GM19455 (cell line): ENCODE results near the gene AFF4.
"Not testable (repeated sequence)": the region's sequence is repeated elsewhere in the genome, so short reads cannot be mapped to it uniquely, and the experiment has no call there.

ENCODE experiments used
- ATAC-seq: cut with Tn5 transposase; IDR thresholded peaks from one replicate; pipeline ENCODE4 v1.9.1; 2021; ENCODE audit not compliant: unreplicated experiment

AFF4 gene

DNA sequence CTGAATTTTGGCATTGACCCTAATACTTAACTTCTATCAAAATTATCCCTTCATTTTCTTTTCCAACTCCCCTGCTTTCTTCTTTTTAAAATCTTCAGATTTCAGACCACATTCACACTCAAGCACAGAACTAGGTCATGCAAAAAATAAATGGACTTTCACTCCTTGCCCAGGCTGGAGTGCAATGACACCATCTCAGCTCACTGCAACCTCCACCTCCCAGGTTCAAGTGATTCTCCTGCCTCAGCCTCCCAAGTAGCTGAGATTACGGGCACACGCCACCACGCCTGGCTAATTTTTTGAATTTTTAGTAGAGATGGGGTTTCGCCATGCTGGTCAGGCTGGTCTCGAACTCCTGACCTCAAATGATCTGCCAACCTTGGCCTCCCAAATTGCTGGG is 108.4 kb downstream of the AFF4 start:
- ATAC-seq, result not testable (repeated sequence)

DNA sequence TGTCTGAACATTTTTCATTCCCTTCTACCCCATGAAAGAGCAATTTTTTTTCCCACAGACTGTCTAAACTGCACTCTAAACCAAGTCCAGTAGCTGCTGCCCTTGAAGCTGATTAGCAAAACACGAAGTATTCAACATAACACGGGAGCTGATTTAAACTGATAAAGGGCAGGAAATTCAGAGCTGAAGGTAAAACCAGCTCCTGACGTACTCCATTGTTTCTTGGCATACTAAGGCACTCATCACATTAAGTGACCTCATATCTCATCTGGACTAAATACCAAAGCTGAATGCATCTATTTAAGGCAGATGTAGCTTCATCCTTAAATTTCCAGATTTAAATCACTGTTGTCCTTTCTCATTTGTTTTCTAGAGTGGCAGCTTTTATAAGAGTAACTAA is 109.1 kb downstream of the AFF4 start:
- no peak for ATAC-seq

DNA sequence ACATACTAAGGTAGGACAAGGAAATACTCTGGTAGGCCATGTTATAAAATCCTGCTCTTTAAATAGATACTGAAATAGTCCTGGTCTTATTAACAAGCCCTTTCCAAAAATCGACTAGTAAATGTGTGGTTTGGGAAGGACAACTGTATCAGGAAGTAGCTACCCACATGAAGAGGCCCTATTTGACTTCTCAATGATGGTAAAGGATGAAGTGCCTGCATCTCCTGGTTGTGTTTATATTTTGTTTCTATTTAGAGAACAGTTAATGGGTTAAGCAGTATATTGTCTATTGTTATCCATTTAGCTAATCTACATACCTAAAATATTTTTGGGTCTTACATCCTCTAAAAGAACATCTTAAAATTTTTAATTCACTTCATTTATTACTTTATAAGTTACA is 109.6 kb downstream of the AFF4 start:
- no peak for ATAC-seq

- ATAC-seq, result no peak
Observed at GRCh38 chr5:132853323-132853722, 110.1 kb downstream of the AFF4 start.

- ATAC-seq, result no peak
Observed at GRCh38 chr5:132850066-132850465, 113.4 kb downstream of the AFF4 start.

GRCh38 chr5:132849347-132849746 is 114.1 kb downstream of the AFF4 start:
- no peak for ATAC-seq

DNA sequence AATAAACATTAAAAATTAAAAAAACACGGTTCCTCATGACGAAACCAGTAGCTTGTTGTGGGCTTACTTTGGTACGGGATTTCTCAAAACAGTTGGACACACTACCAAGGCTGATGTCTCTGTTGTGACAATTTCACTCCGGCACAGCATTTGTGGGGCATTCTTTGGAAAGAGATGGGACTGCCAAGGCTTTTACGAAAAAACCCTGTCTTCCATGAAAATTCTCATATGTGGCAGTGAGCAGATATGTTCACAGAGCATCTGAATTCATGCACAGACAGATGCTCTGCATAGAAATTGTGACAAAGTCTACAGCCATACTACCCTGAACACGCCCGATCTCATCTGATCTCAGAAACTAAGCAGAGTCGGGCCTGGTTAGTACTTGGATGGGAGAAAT is 115.2 kb downstream of the AFF4 start:
- ATAC-seq, result no peak

DNA sequence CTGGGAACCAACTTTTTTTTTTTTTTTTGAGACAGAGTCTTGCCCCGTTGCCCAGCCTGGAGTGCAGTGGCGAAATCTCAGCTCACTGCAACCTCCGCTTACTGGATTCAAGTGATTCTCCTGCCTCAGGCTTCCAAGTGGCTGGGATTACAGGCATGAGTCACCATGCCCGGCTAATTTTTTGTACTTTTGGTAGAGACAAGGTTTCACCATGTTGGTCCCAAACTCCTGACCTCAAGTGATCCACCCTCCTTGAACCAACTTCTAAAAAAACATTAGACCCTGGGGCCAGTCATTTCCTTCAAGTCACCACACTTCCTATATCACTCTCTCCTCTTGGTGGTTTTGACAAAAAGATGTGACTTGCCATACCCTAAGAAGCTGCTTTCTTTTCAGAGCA is 122.1 kb downstream of the AFF4 start:
- ATAC-seq, result no peak

- ATAC-seq, result no peak
Observed at GRCh38 chr5:132840896-132841295, 122.5 kb downstream of the AFF4 start.

DNA sequence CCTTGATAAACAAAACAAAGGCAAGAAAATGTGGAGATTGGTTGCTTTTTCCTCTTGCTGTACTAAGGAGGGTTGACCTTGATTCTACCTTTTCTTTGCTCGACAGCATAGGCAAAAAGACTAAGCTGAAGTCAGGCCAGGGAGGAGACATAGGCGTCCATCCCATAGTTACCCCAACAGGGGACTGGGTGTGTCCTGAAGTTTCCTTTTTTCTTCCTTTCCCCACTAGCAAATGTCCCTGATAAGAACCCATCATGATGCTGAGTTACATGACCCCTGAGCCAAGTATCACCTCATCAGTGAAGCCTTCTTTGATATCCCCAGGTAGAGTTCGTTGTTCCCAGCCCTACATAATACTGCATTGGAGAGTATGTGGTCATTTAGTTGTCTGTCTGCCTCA is 123.1 kb downstream of the AFF4 start:
- no peak for ATAC-seq

GRCh38 chr5:132839426-132840301 is 123.8 kb downstream of the AFF4 start:
- ATAC-seq, result no peak

DNA sequence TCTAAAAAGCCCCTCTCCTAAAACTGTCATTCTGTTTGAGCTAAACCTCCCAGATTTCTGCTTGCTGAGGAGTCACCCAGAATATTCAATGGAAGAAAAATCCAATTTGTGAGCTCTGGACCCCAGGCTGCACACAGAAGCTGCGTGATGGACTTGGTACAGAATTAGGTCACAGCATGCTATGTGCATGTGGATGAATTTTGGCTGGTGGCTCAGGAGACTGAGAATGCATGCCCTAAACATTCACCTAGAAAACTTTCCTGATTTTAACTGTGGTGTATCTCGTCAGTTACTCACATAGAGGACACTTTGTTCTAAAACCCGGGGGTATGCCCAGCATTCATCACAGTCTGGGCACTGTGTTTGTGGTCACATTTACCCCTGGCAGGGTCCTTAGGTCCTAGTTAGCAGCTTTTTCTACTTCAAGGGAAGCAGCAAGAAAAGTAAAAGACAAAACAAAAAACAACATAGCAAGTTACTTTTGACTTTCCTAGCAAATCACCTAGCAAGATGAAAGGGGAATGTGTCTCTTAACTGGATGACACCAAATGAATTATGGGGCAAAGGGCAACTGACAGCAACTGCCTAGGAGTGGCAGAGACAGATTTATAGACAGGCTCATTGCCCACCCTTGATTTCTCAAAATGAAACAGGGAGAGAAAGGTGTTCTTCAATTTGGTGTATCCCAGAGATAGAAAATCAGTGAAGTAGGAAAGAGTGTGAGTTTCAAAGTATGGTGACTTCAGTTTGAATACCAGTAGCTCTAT is 124.7 kb downstream of the AFF4 start:
- no peak for ATAC-seq

DNA sequence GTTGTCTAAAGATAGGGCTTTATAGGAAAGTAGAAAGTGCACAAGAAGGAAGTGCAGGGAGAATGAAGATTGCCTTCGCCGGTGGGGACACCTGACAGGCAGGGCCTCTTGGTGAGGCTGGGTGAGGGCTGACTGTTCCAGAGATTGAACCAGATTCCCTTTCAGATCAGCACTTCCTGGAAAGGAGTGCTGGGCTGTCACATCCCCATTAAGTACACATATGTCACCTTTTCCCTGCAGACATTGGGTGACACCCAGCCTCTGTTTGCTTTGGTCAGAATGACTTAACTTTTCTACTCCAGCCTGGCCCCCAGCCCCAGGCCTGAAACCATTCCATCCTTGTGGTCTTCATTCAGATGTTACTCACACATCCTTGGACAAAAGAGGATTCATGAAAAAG is 125.6 kb downstream of the AFF4 start:
- ATAC-seq, result no peak

DNA sequence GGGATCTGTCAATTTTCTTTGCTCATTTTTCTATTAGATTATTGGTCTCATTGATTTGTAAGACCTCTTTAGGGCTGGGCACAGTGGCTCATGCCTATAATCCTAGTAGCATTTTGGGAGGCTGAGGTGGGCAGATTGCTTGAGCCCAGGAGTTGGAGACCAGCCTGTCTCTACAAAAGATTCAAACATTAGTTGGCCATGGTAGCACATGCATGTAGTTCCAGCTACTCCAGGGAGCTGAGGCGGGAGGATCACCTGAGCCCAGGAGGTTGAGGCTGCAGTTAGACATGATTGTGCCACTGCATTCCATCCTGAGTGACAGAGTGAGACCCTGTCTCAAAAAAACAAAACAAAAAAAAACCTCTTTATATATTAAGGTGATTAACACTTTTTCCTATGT is 126.6 kb downstream of the AFF4 start:
- no peak for ATAC-seq

DNA sequence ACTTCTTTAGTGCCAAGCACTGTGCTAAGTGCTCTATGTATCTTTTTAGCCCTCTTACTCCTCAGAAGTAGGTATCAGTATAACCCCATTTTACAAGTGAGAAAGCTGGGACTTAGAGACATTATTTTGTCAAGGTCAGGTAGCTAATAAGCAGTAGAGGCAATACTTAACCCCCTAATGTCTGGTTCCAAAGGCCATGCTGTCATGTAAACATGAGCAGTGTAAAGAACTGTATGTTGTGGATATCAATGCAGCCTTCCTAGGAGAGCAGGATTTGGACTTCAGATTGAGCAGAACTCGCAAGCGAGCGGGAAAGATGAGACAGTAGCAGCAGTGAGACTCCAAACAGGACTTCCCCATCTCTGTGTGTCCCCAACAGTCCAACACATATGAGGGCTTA is 129.4 kb downstream of the AFF4 start:
- ATAC-seq, result no peak

GRCh38 chr5:132832612-132833011 is 130.8 kb downstream of the AFF4 start:
- ATAC-seq, result no peak

DNA sequence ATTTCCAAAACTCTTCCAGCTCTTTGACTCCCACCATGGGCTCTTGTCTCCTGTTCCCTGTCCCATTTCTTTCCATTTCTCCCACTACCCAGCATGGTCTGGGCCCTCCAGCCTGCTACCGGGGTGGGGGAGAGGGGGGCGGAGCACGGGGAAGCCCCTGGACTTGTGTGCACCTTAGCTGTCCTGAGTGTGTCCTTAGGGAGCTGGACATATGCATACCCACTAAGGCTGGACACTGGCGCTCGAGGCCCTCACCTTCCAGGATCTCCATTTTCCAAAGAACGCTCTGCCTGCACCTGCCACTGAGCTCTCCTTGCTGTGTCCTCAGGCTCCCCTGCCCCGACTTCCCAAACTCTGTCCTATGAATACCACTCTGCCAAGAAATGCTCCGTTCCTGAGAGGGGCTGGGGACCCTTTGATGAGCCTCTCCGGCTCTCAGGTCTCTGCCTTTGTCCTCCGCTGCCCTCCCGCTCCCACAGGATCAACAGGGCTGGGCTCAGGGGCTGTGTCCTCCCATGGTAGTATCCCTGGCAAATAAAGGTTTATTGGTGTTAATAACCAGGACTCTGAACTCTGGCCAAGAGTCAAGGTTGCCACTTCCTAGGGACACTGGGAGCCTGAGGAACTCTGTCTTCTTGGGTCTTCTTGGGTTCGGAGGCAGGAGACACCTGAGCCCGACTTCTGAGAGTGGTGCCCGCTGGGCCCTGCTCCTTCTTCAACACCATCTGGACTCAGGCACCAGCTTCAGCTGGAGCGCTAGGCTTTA is 132.2 kb downstream of the AFF4 start:
- no peak for ATAC-seq

- ATAC-seq, result peak; percentile 76
Observed at GRCh38 chr5:132830436-132831094, 132.9 kb downstream of the AFF4 start, which contains the start of gene SHROOM1. TSS of gene SHROOM1 (minus strand) at chr5:132830647. CDS start at chr5:132826140, 4,507 bp downstream.

DNA sequence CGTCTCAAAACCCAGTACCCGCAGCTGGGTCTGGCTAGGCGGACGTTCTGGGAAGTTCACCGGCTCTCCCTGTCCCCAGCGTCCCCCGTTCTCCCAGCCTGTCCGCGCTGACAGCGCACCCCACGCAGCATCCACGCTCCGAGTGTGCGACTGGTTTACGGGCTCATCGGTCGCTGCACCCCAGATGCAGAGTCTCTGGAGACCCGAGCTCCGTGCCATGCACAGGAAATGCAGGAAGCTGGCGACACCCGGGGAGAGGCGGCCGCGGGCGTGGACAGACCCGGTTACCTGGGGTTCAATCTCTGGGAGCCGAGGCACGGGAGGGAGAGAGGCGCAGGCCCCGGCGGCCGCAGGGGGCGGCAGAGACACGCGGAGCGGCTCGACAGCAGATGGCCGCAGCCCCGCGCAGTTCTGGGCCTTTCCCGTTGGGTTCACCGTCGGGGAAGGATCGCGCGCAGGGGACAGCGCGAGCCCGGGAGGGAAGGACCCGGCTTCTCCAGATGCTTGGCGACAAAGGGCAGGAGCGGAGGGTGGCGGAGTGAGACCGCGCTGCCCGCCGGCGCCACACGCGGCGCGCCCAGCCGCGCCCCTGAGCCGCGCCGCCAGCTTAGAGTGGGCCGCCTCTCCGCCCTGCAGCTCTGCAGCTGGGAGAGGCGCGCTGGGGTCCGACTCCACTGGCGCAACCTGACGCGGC is 133.5 kb downstream of the AFF4 start:
- ATAC-seq, result peak; percentile 84

DNA sequence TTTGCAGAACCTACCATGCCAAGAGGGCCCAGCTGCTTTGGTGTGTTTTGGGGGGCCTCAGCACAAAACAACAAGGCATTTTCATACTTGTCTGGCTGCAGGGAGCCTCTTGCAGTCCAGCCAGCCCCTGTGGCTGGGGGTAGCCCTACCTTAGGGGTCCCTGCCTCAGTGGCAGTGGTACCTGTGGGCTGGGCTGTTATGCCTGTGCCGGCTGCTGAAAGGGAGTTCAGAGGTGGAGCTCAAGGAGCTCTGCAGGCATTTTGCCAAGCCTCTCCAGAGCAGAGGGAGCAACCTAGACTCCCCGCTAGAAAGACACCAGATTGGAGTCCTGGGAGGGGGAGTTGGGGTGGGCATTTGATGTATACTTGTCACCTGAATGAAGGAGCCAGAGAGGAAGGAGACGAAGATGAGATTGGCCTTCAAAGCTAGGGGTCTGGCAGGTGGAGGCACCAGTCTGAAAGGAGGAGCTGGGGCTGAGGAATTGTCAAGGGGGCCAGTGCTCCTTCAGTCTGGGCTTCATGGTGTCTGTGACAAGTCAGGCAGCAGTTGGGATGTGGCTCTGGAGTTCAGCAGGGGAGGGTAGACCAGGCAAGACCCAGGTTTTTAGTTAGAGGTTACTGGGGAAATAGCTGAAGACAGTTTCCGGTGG is 134.5 kb downstream of the AFF4 start:
- ATAC-seq, result no peak
